Measurements from ENCODE around the gene SLC15A4. TPM values are rescaled to one million over a fixed set of nuclear protein-coding genes. Genes with fewer than 3 reads are reported as not detected.

Gene SLC15A4
- total and polyA plus RNA-seq, 2 of the 4 experiments (the other 2 are of a cell fraction): 15.4 to 21.9 TPM

GRCh38 chr12:128763395-128763794, 60.4 kb downstream of the SLC15A4 start:
- H3K56ac ChIP-seq (ENCODE audit: extremely low read depth, insufficient read depth, low read length): no peak overlapping the region
- no peaks in the 10 kb centered on the region for H3K9me1 ChIP-seq (ENCODE audit: insufficient read depth, low read length)
- no peak overlapping the region for H2BK15ac ChIP-seq (ENCODE audit: low read depth, low read length)
- no peak overlapping the region for H3K18ac ChIP-seq (ENCODE audit: low read depth, low read length)
- no peak for TF ChIP-seq MXI1 (IDR thresholded peaks at IDR 0.05; ENCODE audit: borderline replicate concordance, low read depth, low read length)
- TF ChIP-seq RFX5 (IDR thresholded peaks at IDR 0.05; ENCODE audit: low read depth, low read length): no peak
- TF ChIP-seq POLR2A (IDR thresholded peaks at IDR 0.05; ENCODE audit: low read depth, low read length): no peak
- TF ChIP-seq SMC3 (IDR thresholded peaks at IDR 0.05; ENCODE audit: low read depth, low read length): no peak
- TF ChIP-seq CTCF (conservative IDR thresholded peaks at IDR 0.05; ENCODE audit: low read depth, low read length): no peak
- no peak for TF ChIP-seq RCOR1 (IDR thresholded peaks at IDR 0.05; ENCODE audit: insufficient replicate concordance, low read length)
- no peak for TF ChIP-seq BHLHE40 (IDR thresholded peaks at IDR 0.05; ENCODE audit: low read depth, low read length)
- TF ChIP-seq RAD21 (IDR thresholded peaks at IDR 0.05; ENCODE audit: low read length): no peak
- H2BK120ac ChIP-seq (ENCODE audit: low read depth, low read length): no peak overlapping the region
- H4K5ac ChIP-seq (ENCODE audit: low read depth, low read length): no peak overlapping the region
- ChIA-PET CTCF (no interaction called here), POLR2A (ENCODE audit: unreplicated experiment) (no interaction called here)
- no peaks in the 10 kb centered on the region for H3K79me1 ChIP-seq (ENCODE audit: low read depth in 1 of 2, low read length in 2 of 2)
- no peak overlapping the region for H3K4ac ChIP-seq (ENCODE audit: low read depth, low read length)
- BruUV-seq (replicated peaks): no TSS peak
- DNase-seq (no peak), ATAC-seq (ENCODE audit: low read depth) (no peak)
- no peaks in the 10 kb centered on the region for H4K20me1 ChIP-seq (ENCODE audit: insufficient read depth, low read length)
- H3K9me3 ChIP-seq (ENCODE audit: control insufficient read depth, insufficient read depth, low read length): peaks cover 18% of the 10 kb centered on the region; the same call in 1 of the 2 replicates
- no peak overlapping the region for H3K23ac ChIP-seq (ENCODE audit: low read depth, low read length)
- no peak overlapping the region for H3K4me2 ChIP-seq (ENCODE audit: low read depth, low read length)
- H3K27ac ChIP-seq (ENCODE audit: insufficient read depth, low read length): no peak overlapping the region
- no peaks in the 10 kb centered on the region for H3K4me1 ChIP-seq (ENCODE audit: control insufficient read depth, insufficient read depth, low read length)
- dilution Hi-C loops (cut with HindIII; ENCODE audit: low sequenced_read_pairs, unreplicated experiment): no loop called here
- H2AFZ ChIP-seq (replicated peaks; ENCODE audit: low read length, poor library complexity): no peak overlapping the region
- H4K8ac ChIP-seq (ENCODE audit: low read depth in 2 of 2, low read length in 2 of 2): no peak overlapping the region
- no peak overlapping the region for H2BK20ac ChIP-seq (ENCODE audit: low read depth, low read length)
- in situ Hi-C loops (cut with MboI; ENCODE audit: low sequenced_read_pairs): no loop called here
- H2AK9ac ChIP-seq (replicated peaks; ENCODE audit: low read depth, low read length, poor library complexity): no peak overlapping the region
- H3K36me3 ChIP-seq (ENCODE audit: control insufficient read depth, insufficient read depth, low read length): no peaks in the 10 kb centered on the region
- H3K4me3 ChIP-seq (ENCODE audit: insufficient read depth, low read depth, low read length): no peak overlapping the region
- no peak overlapping the region for H2AK5ac ChIP-seq (ENCODE audit: low read depth, low read length)
- no peak overlapping the region for H3K14ac ChIP-seq (replicated peaks; ENCODE audit: low read depth, low read length)
- WGBS, 2 experiments (ENCODE audit: extremely low coverage in 2 of 2, insufficient read length in 1 of 2): 70% methylated on average over 2 of the region's 9 CpGs; no CpG with 5 or more reads in 1 of the 2 experiments
- H3K27me3 ChIP-seq (ENCODE audit: control insufficient read depth, insufficient read depth, low read length): no peaks in the 10 kb centered on the region
- H2BK5ac ChIP-seq (ENCODE audit: low read depth, low read length, poor library complexity, severe bottlenecking): no peak overlapping the region
- H4K91ac ChIP-seq (ENCODE audit: insufficient read depth, low read depth, low read length): no peak overlapping the region
- no peak overlapping the region for H3K9ac ChIP-seq (ENCODE audit: low read depth, low read length)
- intact Hi-C loops (cut with micrococcal nuclease): no loop called here

Data from IMR-90 (cell line).